PFSK-1 (cell line): ENCODE data around the gene DPP9.
A peak's percentile ranks its signal among the peaks of the same experiment; 100 is the strongest.

Experiments
- FOXP2 ChIP-seq: optimal IDR thresholded peaks from 2 replicates; pipeline ENCODE3; 2011; ENCODE audit warnings: borderline replicate concordance, control low read depth, inconsistent platforms; ENCODE audit not compliant: insufficient read depth; ENCODE audit errors: extremely low read length, extremely low read depth
- POLR2AphosphoS5 ChIP-seq: IDR thresholded peaks from 2 replicates; pipeline ENCODE4 v1.6.1; 2012; ENCODE audit warnings: low read depth, mild to moderate bottlenecking, control low read depth, low read length, moderate library complexity
- SIN3A ChIP-seq: IDR thresholded peaks from 2 replicates; pipeline ENCODE4 v1.6.1; 2012; ENCODE audit warnings: mild to moderate bottlenecking, low read length, moderate library complexity, borderline replicate concordance; ENCODE audit not compliant: insufficient read depth
- TAF1 ChIP-seq: IDR thresholded peaks from 2 replicates; pipeline ENCODE4 v1.6.1; 2012; ENCODE audit warnings: low read length, control low read depth, borderline replicate concordance; ENCODE audit not compliant: insufficient read depth
- TF ChIP-seq, protein P1 (sequence below), 2 experiments: IDR thresholded peaks; 2 replicates each; pipeline versions ENCODE4 v1.6.1 to v1.8.0; 2011 to 2012; ENCODE audit warnings: low read depth in 2 of 2, low read length in 2 of 2, control low read depth in 1 of 2, inconsistent platforms in 1 of 2, mild to moderate bottlenecking in 1 of 2, moderate library complexity in 1 of 2; ENCODE audit not compliant: insufficient read depth in 1 of 2

DPP9 gene

DNA sequence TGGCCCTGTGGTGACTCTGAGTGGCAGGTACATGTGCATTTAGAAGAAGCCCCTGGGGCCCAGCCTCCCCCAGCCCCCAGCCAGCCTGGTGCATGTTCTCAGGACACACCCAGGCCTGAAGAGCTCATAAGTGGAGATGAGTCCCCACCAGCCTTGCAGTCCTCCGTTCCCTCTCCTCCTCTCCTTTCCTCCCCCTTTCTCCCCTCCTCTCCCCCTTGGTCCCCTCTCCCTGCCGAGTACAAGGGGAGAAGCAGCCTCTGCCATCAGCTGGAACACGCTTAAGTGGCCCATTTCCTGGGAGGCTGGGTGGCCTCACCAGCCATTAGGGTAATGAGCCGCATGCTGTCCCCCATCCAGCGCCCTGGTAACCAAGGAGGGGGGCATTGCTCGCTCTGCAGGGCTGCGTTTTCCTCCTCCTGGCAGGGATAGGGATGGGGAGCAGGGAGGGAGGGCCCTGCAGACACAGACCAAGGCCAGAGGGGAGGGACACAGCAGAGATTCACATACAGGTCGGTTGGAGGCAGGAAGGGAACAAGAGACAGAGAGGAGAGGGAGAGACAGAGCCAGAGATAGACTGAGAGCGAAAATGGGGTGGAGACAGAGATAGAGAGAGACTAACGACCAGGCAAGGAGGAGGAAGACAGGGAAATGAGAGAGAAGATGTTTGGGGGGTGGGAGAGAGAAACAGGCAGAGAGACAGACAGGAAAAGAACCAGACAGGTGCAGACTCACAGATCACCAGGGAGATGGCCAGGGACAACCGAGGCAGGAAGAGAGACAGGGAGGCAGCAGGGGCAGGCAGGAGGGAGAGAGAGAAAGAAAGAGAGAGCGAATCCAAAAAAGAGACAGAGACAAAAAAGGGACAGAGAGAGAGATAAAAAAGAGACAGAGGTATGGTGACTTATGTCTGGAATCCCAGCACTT is 19.3 kb upstream of the DPP9 start:
- TF ChIP-seq, protein P1, sequence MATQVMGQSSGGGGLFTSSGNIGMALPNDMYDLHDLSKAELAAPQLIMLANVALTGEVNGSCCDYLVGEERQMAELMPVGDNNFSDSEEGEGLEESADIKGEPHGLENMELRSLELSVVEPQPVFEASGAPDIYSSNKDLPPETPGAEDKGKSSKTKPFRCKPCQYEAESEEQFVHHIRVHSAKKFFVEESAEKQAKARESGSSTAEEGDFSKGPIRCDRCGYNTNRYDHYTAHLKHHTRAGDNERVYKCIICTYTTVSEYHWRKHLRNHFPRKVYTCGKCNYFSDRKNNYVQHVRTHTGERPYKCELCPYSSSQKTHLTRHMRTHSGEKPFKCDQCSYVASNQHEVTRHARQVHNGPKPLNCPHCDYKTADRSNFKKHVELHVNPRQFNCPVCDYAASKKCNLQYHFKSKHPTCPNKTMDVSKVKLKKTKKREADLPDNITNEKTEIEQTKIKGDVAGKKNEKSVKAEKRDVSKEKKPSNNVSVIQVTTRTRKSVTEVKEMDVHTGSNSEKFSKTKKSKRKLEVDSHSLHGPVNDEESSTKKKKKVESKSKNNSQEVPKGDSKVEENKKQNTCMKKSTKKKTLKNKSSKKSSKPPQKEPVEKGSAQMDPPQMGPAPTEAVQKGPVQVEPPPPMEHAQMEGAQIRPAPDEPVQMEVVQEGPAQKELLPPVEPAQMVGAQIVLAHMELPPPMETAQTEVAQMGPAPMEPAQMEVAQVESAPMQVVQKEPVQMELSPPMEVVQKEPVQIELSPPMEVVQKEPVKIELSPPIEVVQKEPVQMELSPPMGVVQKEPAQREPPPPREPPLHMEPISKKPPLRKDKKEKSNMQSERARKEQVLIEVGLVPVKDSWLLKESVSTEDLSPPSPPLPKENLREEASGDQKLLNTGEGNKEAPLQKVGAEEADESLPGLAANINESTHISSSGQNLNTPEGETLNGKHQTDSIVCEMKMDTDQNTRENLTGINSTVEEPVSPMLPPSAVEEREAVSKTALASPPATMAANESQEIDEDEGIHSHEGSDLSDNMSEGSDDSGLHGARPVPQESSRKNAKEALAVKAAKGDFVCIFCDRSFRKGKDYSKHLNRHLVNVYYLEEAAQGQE (IDR thresholded peaks at IDR 0.05; ENCODE audit: insufficient read depth in 1 of 2, low read depth in 2 of 2, low read length in 2 of 2), result no peak
- TF ChIP-seq TAF1, result peak; percentile 17; the same call in 1 of the 2 replicates

DNA sequence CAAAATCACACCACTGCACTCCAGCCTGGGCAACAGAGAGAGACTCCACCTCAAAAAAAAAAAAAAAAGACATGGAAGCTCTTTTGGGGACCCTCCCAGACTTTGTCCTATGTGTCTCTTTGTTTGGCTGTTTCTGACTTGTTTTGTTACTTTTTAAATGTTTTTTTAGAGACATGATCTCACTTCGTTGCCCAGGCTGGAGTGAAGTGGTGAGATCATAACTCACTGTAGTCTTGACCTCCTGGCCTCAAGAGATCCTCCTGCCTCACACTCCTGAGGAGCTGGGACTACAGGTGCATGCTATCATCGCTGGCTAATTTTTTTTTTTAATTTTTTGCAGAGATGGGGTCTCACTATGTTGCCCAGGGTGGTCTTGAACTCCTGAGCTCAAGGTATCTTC is 16.4 kb upstream of the DPP9 start:
- no peak for TF ChIP-seq FOXP2
- no peak for TF ChIP-seq POLR2AphosphoS5
- TF ChIP-seq SIN3A, result no peak
- no peak for TF ChIP-seq TAF1
- TF ChIP-seq, protein P1 (IDR thresholded peaks at IDR 0.05; ENCODE audit: insufficient read depth in 1 of 2, low read depth in 2 of 2, low read length in 2 of 2), result no peak

DNA sequence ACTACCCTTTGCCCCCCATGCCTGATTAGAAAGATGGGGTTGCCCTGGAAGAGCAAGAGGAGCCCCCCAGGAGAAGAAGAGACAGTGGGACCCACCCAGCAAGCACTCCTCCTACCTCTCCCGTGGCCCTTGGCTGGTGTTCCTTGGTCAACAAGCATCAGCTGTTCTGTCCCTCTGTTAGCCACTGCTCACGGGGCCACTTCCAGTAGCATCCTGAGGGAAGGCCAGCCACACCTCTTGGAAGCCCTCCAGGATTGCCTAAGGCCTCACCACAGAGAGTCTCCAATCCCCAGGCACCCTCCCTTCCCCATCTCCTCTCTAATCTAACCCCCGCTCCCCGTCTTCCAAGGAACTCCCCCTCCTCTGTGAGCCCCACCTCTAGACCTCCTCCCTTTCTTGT is 15.1 kb upstream of the DPP9 start:
- TF ChIP-seq, protein P1 (IDR thresholded peaks at IDR 0.05; ENCODE audit: insufficient read depth in 1 of 2, low read depth in 2 of 2, low read length in 2 of 2), result 0 out of 4 replicates have a peak, but pooled peaks have one; percentile 24 to 38
- TF ChIP-seq POLR2AphosphoS5, result no peak

DNA sequence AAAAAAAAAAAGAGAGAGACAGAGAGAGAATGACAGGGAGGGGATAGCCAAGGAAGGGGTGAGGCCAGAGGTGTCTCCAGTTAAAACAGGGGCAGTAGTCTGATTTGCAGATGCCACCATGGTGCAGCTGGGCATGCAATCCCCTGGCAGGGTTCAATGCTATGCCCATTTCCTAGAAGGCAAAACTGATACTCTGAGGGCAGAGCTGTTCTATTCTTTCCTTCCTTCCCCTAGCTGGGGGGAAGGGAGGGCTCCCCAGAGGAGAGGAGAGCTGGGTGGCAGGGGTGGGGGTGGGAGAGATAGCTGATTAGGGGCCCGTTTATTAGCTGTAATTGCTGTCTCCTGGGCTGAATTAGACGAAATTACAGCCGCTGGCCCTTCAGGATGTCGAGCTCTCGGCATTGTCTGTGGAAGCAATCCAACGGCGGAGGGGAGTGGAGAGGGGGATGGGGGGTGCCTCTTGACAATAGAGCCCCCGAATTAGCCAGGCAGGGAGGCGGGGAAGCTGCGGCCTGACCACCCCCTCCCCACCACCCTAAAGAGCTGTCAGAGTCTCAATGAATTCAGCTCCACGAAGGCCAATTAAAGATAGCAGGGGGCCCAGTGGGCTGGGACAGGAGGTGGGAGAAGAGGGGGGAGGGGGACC is 14.4 kb upstream of the DPP9 start:
- TF ChIP-seq, protein P1 (IDR thresholded peaks at IDR 0.05; ENCODE audit: insufficient read depth in 1 of 2, low read depth in 2 of 2, low read length in 2 of 2), result peak in 1 of 2 experiments; percentile 30; a peak in 1 of 4 replicates
- TF ChIP-seq SIN3A, result no peak
